Stimulated activated CD8-positive, alpha-beta memory T cell treated with anti-CD3 and anti-CD28 coated beads, Interleukin-4, amount 100 ng/mL, for 1 hour (primary cell): ENCODE data around the gene PGGHG.
"Not testable (repeated sequence)": the region's sequence is repeated elsewhere in the genome, so short reads cannot be mapped to it uniquely, and the experiment has no call there.

ENCODE experiments used
- DNase-seq, 2 donors: peaks; one replicate each; pipeline ENCODE4 v3.0.0-alpha.2; 2020; ENCODE audit warnings: low read depth in 2 of 2, low spot score in 1 of 2

Gene PGGHG

GRCh38 chr11:288478-289397 lies at the start of gene PGGHG:
TSS of gene PGGHG (plus strand) at chr11:289126. CDS start at chr11:289817, 691 bp downstream.
- DNase-seq = no peak

GRCh38 chr11:240315-240714 lies 48.6 kb upstream of the PGGHG start:
- no peak for DNase-seq

DNA sequence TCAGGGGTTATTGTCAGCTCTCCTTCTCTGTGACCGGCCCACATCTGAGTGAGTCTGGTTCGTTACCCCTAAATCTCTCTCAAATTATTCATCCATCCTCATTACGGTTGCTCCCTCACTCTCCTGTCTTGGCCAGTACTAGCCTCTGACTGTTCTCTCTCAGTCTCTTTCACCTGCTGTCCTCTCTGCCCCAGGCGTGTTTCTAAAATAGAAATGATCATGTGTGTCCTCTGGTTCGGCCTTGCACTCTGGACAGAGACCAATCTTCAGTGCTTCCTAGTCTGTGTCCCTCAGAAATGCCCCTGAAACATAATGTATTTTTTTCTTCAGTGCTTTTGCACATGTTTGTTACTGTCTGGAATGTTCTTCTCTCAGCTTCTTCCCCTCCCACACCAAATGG lies 47.3 kb upstream of the PGGHG start:
- no peak for DNase-seq

- no peak for DNase-seq
Measured at GRCh38 chr11:244376-244775, 44.5 kb upstream of the PGGHG start.

- DNase-seq = no peak
Measured at GRCh38 chr11:249062-249461, 39.9 kb upstream of the PGGHG start.

GRCh38 chr11:250274-250673 lies 38.7 kb upstream of the PGGHG start:
- no peak for DNase-seq

DNA sequence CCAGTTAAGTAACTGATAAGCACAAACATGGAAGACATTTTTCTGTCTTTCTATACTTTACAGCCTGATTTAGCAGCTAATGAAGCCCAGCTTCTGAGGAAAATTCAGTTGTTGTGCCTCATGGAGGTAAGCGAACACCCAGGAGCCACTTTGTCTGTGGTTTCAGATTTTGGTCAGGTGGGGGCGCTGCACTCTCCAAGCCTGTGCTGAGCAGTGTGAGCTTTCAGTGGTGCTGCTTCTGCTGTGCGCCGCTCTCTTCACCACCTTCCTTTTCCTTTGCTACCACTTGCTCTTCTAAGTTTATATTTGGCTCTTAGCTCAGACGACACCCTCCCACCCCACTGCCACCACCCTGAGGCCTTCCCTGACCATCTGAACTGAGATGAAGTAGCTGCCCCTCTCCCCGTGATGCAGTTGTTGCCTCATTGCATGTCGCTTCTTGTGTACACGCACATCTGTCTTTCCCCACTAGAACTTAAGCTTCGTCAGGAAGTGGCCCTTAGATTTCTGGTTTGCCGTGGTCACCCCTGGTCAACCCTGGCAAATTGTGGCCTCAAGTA lies 38.1 kb upstream of the PGGHG start:
- DNase-seq = peak; percentile 68 to 72

DNA sequence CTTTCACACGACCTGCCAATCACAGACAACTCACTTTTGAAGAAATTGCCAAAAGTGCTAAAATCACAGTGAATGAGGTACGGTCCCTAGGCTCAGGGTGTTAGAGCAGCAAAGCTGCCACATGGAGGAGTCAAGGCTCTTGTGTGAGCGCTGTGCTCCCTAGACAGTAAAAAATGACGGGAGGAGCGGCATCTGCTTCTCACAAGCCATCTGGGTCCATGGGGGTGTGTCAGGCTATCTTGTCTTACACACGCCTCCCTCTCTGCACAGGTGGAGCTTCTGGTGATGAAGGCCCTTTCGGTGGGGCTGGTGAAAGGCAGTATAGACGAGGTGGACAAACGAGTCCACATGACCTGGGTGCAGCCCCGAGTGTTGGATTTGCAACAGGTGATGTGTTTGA lies 37.4 kb upstream of the PGGHG start:
- DNase-seq = no peak

GRCh38 chr11:252666-253065 lies 36.3 kb upstream of the PGGHG start:
- no peak for DNase-seq

DNA sequence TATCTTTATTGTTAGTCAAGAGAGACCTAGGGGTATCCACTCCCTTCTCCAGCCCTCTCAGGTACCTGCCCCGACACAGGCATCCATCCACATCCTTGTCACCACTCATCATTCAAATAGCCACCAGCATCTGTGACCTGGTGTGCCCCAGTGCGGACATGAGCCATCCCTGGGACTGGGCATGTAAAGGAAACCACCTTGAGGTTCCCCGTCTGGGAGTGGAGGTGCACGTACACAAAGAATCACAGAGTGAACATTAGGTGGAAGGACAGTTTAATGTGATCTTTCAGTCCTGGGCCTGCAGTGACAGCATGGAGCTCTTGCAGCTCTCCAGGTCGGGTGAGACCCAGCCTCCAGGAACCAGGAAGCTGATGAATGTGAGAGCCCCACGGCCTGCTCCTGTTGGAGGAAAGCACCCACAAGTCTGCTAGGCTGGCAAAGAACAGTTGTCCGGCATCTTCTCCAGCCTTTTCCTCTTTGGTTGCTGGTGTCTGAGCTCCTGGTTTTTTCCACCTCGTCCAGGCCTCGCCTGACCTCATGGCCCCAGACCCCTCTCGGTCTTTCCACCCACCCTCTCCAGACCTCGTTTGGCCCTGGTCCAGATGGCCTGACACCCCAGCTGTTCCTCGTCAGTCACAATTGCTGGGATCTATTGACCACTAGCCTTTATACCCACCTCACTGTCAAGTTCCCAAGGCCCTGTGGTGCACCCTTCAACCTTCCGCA lies 35.6 kb upstream of the PGGHG start:
- DNase-seq = no peak

DNA sequence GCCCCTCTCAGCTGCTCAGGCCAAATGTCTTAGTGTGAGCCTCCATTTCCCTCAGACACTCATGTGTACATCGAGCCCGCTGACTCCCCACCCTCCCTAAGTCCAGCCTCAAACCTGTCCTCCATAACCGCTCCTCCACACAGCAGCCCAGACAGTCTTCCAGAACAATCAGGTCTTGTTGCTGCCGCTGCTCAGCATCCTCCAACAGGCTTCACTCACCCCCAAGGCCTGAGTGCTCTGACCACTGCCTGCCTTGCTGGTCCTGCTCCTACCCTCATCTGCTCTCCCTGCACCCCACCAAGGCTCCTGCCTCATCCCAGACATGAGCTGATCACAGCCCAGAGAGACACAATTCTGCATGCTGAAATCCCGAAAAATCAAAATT lies 35.0 kb upstream of the PGGHG start:
- DNase-seq = no peak

GRCh38 chr11:255176-255575 lies 33.8 kb upstream of the PGGHG start:
- no peak for DNase-seq

- no peak for DNase-seq
Measured at GRCh38 chr11:255816-256215, 33.1 kb upstream of the PGGHG start.

GRCh38 chr11:256952-257737 lies 31.8 kb upstream of the PGGHG start:
- DNase-seq = no peak

- no peak for DNase-seq
Measured at GRCh38 chr11:257766-258493, 31.0 kb upstream of the PGGHG start.

GRCh38 chr11:259413-259812 lies 29.5 kb upstream of the PGGHG start:
- DNase-seq = no peak

GRCh38 chr11:261624-262023 lies 27.3 kb upstream of the PGGHG start:
- no peak for DNase-seq

DNA sequence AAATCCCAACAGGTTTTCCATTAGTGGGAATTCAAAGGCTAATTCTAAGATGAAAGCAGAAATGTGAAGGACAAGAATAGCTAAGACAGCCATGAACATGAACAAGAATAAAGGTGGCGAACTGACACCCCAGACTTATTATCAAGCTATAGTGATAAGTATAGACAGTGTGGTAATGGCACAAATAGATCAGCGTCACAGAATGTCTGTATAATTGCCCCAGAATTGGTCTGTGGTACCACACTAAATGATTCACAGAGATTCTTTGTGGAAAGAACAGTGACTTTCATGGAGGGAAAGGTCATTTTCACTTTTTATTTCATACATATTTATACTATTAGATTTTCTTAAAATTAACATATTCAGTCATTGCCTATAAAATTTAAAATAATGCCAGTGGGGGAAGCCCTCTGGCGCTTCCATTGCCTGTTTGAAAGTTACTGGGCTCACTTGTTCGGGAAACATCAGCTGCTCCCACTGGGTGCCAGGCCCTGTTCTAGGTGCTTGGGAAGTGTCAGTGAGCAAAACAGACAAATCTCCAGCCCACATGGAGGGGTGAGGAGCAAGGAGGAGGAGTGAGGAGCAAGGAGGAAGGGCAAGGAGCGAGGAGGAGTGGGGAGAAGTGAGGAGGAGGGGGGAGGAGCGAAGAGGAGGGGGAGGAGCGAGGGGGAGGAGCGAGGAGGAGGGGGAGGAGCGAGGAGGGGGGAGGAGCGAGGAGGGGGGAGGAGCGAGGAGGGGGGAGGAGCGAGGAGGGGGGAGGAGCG lies 22.1 kb upstream of the PGGHG start:
- DNase-seq = no peak

DNA sequence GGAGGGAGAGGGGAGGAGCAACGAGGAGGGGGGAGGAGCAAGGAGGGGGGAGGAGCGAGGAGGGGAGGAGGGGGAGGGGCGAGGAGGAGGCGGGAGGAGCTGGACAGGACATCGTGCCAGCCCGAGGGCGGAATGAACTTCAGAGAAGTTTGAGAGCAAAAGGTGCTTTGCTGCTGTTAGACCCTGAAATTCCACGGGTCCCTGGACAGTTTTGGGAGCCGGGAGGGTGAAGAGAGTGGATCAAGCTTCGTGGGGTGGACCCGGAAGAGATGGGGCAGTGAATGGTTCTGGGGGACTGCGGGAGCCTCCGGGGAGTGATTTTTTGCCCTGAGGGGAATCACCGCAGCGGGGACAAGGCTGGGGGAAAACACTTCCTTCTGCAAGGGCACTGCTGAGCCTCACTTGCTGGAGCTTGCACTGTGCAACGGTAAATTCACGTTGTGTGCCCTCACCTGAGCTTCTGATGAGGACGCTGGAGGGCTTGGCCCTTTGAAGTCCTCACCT lies 21.4 kb upstream of the PGGHG start:
- DNase-seq = no peak

- DNase-seq = not testable (repeated sequence)
Measured at GRCh38 chr11:268716-269145, 20.2 kb upstream of the PGGHG start.
